Stimulated activated CD8-positive, alpha-beta memory T cell treated with anti-CD3 and anti-CD28 coated beads, Interleukin-4, amount 100 ng/mL, for 1 hour (primary cell): ENCODE data around the gene PLA2G12B.
"Not testable (repeated sequence)": the region's sequence is repeated elsewhere in the genome, so short reads cannot be mapped to it uniquely, and the experiment has no call there.

Experiments used
- DNase-seq, 2 donors: peaks; one replicate each; pipeline ENCODE4 v3.0.0-alpha.2; 2020; ENCODE audit warnings: low read depth in 2 of 2, low spot score in 1 of 2

PLA2G12B gene

GRCh38 chr10:72954596-72955554 lies at the start of gene PLA2G12B:
Gene PLA2G12B, minus strand, starts transcription at chr10:72954806. Its CDS starts 121 bp downstream, at chr10:72954685.
- no peak for DNase-seq

GRCh38 chr10:73003822-73004221 lies 49.2 kb upstream of the PLA2G12B start:
- no peak for DNase-seq

- DNase-seq = no peak
Measured at GRCh38 chr10:73000973-73001372, 46.4 kb upstream of the PLA2G12B start.

- no peak for DNase-seq
Measured at GRCh38 chr10:72997099-72997498, 42.5 kb upstream of the PLA2G12B start.

GRCh38 chr10:72995459-72995858 lies 40.9 kb upstream of the PLA2G12B start:
- DNase-seq = not testable (repeated sequence)

GRCh38 chr10:72989771-72990170 lies 35.2 kb upstream of the PLA2G12B start:
- not testable (repeated sequence) for DNase-seq

GRCh38 chr10:72984618-72985017 lies 30.0 kb upstream of the PLA2G12B start:
- not testable (repeated sequence) for DNase-seq

GRCh38 chr10:72981882-72982529 lies 27.4 kb upstream of the PLA2G12B start:
- DNase-seq = no peak

- no peak for DNase-seq
Measured at GRCh38 chr10:72981028-72981881, 26.6 kb upstream of the PLA2G12B start.

GRCh38 chr10:72980348-72980747 lies 25.7 kb upstream of the PLA2G12B start:
- no peak for DNase-seq

- no peak for DNase-seq
Measured at GRCh38 chr10:72979709-72980108, 25.1 kb upstream of the PLA2G12B start.

- DNase-seq = no peak
Measured at GRCh38 chr10:72976886-72977285, 22.3 kb upstream of the PLA2G12B start.

GRCh38 chr10:72956001-72956400 lies 1.4 kb upstream of the PLA2G12B start:
- DNase-seq = no peak

GRCh38 chr10:72954230-72954595 lies 393 bp downstream of the PLA2G12B start:
- DNase-seq = no peak

GRCh38 chr10:72953687-72954086 lies 919 bp downstream of the PLA2G12B start:
- DNase-seq = no peak

GRCh38 chr10:72952642-72953158 lies 1.9 kb downstream of the PLA2G12B start:
- DNase-seq = no peak

- no peak for DNase-seq
Measured at GRCh38 chr10:72952189-72952588, 2.4 kb downstream of the PLA2G12B start.

- no peak for DNase-seq
Measured at GRCh38 chr10:72951760-72952159, 2.8 kb downstream of the PLA2G12B start.

- no peak for DNase-seq
Measured at GRCh38 chr10:72948762-72949161, 5.8 kb downstream of the PLA2G12B start.

GRCh38 chr10:72946963-72947362 lies 7.6 kb downstream of the PLA2G12B start:
- no peak for DNase-seq
